Esophagus squamous epithelium (tissue), 5 donors: ENCODE measurements around the gene EHD4. TPM values are rescaled to one million over a fixed set of nuclear protein-coding genes. Genes with fewer than 3 reads are reported as not detected.

ENCODE experiments used
- DNase-seq: peaks from one replicate; lab custom pipeline; 2025; lab: John Stamatoyannopoulos, UW
- H3K27ac ChIP-seq, 4 donors: fragments of 200-600 bp; sonication (generic); one replicate each; pipeline ENCODE4 v1.5.1; 2016 to 2019; ENCODE audit warnings: mild to moderate bottlenecking in 1 of 4
- H3K27me3 ChIP-seq, 4 donors: fragments of 200-600 bp; sonication (generic); 1 replicate in 3 of 4; 2 replicates in 1 of 4; pipeline versions ENCODE4 v1.5.1 to v1.6.0; 2017 to 2021; ENCODE audit warnings: antibody characterized with exemption in 1 of 4
- H3K36me3 ChIP-seq, 3 donors: fragments of 200-600 bp; sonication (generic); one replicate each; pipeline ENCODE4 v1.5.1; 2016 to 2019
- H3K4me1 ChIP-seq, 3 donors: fragments of 200-600 bp; sonication (generic); one replicate each; pipeline ENCODE4 v1.5.1; 2017 to 2019
- H3K4me3 ChIP-seq, 4 donors: fragments of 200-600 bp; sonication (generic); 1 replicate in 3 of 4; 2 replicates in 1 of 4; pipeline ENCODE4 v1.5.1; 2016 to 2019; ENCODE audit warnings: mild to moderate bottlenecking in 2 of 4, moderate library complexity in 1 of 4
- H3K9me3 ChIP-seq, 3 donors: fragments of 200-600 bp; sonication (generic); one replicate each; pipeline ENCODE4 v1.5.1; 2016 to 2019
- POLR2A ChIP-seq, 4 donors: fragments of 450-650 bp; IDR thresholded peaks; one replicate each; pipeline ENCODE4 v1.6.1; 2017; ENCODE audit warnings: antibody characterized with exemption in 4 of 4, mild to moderate bottlenecking in 4 of 4, moderate library complexity in 3 of 4
- WGBS, 2 donors: methylation state at CpG; one replicate each; pipeline ENCODE4 v1.1.5; 2018; 5-methylcytosine and 5-hydroxymethylcytosine counted together
- intact Hi-C: fragments of 100-400 bp; cut with DNase I; formaldehyde crosslinking; loops from one replicate; pipeline ENCODE4 v1.15.0; 2022
- total RNA-seq, 4 donors: library from RNA; depleted of rRNA; stranded (reverse); fragments of >200 nt; gene quantifications; one replicate each; pipeline ENCODE4 v1.1.0, GENCODE V29; 2016
- TF ChIP-seq, protein P1 (sequence below), 6 experiments: fragments of 450-650 bp in 4 of 6; fragments of 200-600 bp in 2 of 6; sonication (generic) in 2 of 6; IDR thresholded peaks; one replicate each; pipeline ENCODE4 v1.5.1; 2016 to 2019; ENCODE audit warnings: antibody characterized with exemption in 6 of 6, mild to moderate bottlenecking in 4 of 6, moderate library complexity in 4 of 6
- donor health status: DM: yes; HTN: yes; CAD: no.

Gene EHD4
- total RNA-seq, 4 donors from 2014 or later: 25.4 to 45.3 (median 27.8) TPM

GRCh38 chr15:41895491-41895890 is 76.9 kb downstream of the EHD4 start:
- DNase-seq: no peak
- intact Hi-C loops: no loop called here
- Histone ChIP-seq H3K27me3 (no peaks in the 10 kb centered on the region), H3K4me3 (no peak overlapping the region), H3K4me1 (peaks cover 16 to 32% (median 24%) of the 10 kb centered on the region in 3 donors), H3K36me3 (peaks cover 2 to 30% (median 10%) of the 10 kb centered on the region in 3 donors), H3K27ac (peak overlapping the region in 3 of 4 donors; percentile 62 to 70 (median 70)), H3K9me3 (no peaks in the 10 kb centered on the region)
- no peak for TF ChIP-seq POLR2A (IDR thresholded peaks at IDR 0.05)
- TF ChIP-seq, protein P1, sequence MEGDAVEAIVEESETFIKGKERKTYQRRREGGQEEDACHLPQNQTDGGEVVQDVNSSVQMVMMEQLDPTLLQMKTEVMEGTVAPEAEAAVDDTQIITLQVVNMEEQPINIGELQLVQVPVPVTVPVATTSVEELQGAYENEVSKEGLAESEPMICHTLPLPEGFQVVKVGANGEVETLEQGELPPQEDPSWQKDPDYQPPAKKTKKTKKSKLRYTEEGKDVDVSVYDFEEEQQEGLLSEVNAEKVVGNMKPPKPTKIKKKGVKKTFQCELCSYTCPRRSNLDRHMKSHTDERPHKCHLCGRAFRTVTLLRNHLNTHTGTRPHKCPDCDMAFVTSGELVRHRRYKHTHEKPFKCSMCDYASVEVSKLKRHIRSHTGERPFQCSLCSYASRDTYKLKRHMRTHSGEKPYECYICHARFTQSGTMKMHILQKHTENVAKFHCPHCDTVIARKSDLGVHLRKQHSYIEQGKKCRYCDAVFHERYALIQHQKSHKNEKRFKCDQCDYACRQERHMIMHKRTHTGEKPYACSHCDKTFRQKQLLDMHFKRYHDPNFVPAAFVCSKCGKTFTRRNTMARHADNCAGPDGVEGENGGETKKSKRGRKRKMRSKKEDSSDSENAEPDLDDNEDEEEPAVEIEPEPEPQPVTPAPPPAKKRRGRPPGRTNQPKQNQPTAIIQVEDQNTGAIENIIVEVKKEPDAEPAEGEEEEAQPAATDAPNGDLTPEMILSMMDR (IDR thresholded peaks at IDR 0.05): no peak
- WGBS, 2 donors: 90 to 95% methylated on average over 8 to 10 of the region's 11 CpGs

DNA sequence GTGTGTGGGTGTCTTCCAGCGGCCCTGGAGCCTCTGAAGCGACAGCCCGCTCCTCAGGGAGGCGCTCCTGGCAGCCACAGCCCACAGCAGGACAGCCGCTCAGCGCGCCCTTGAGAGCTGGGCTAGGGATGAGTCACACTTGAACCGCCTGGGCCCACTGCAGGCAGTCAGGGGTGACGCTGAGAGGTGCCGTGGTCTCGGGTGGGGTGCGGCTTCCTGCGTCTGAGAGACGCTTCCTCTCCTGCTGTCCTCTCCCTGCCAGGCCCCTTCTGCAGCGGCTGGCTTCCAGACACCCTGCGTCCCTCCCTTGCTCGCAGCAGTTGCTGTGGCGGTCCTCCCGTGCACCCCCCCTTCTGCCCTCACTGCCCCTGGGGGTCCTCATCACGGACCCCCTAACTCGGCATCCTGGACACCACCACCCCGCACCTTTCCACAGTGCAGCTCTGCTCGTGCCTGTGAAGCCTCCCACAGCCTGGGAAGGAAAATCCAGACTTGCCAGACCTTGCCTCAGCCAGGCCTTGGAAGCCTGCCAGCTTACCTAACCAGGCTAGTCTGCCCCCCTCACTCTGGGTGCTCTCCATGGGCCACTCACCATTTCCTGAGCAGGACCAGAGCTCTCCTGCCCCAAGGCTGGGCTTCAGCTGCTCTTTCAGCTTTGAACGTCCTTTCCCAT is 77.4 kb downstream of the EHD4 start:
- Histone ChIP-seq H3K4me3 (peak overlapping the region in 2 of 4 donors; percentile 22 to 51), H3K27ac (peak overlapping the region; percentile 62 to 70 (median 68)), H3K27me3 (no peaks in the 10 kb centered on the region), H3K9me3 (no peaks in the 10 kb centered on the region), H3K4me1 (peaks cover 16 to 32% (median 24%) of the 10 kb centered on the region in 3 donors), H3K36me3 (peaks cover 0 to 24% (median 5%) of the 10 kb centered on the region in 3 donors)
- peak; percentile 11 for DNase-seq
- intact Hi-C loops: no loop called here
- WGBS, 2 donors: 15 to 49% methylated on average over 2 to 10 of the region's 24 CpGs
- TF ChIP-seq POLR2A (IDR thresholded peaks at IDR 0.05): no peak
- TF ChIP-seq, protein P1 (IDR thresholded peaks at IDR 0.05): no peak

GRCh38 chr15:41894251-41894790 is 78.0 kb downstream of the EHD4 start:
- Histone ChIP-seq H3K4me3 (peak overlapping the region in 2 of 4 donors; percentile 22 to 51), H3K9me3 (no peaks in the 10 kb centered on the region), H3K27ac (peak overlapping the region; percentile 62 to 70 (median 68)), H3K4me1 (peaks cover 16 to 32% (median 24%) of the 10 kb centered on the region in 3 donors), H3K36me3 (peaks cover 0 to 18% (median 4%) of the 10 kb centered on the region in 3 donors), H3K27me3 (no peaks in the 10 kb centered on the region)
- WGBS, 2 donors: no CpG with 5 or more reads among the region's 17 CpGs
- no peak for DNase-seq
- no peak for TF ChIP-seq POLR2A (IDR thresholded peaks at IDR 0.05)
- TF ChIP-seq, protein P1 (IDR thresholded peaks at IDR 0.05): no peak
- intact Hi-C loops: no loop called here

DNA sequence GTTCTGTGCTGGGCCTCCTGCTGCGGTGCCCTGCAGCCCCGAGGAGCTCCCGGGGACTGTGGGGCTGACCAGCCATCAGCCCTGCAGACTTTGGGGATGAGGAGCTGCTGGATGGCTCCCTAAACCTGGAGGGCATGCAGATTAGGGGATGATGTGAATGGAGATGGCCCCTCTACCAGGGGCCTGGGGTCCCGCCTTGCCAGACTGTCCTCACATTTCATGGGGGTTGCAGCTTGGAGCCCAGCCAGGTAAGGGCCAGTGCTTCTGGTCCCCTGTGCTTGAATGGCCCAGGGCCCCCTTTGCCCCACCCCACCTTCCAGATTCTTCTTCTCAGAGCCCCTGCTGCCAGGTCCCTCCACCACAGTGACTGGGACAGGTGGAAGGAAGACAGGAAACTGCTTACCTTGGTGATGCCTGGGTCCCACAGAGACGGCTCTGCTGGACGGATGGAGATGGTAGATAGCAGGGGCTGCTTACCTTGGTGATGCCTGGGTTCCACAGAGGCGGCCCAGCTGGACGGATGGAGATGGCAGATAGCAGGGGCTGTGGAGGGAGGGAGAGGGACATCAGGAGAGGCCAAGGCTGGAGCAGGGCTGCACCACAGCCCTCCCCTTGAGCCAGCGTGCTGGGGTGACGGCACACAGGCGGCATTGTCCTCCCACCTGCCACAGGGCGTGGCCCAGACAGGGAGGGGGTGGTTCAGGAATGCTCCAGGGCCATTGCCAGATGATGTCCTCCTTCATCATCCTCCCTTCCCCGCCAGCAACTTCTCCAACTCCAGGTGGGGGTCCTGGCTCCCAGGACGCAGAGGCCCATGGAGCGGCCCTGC is 78.7 kb downstream of the EHD4 start, which contains the start of gene SPTBN5:
Gene SPTBN5, minus strand, starts transcription at position 632 of the 829 bp plus-strand sequence. Its CDS starts 556 bp downstream, at position 76.
- Histone ChIP-seq H3K27me3 (no peaks in the 10 kb centered on the region), H3K27ac (peak within 1 kb of the TSS; percentile 62 to 70 (median 68)), H3K9me3 (no peaks in the 10 kb centered on the region), H3K4me3 (peak within 1 kb of the TSS in 2 of 4 donors; percentile 22 to 51), H3K36me3 (peaks cover 0 to 11% (median 0%) of the 10 kb centered on the region in 3 donors), H3K4me1 (peaks cover 16 to 32% (median 24%) of the 10 kb centered on the region in 3 donors)
- 70% methylated on average over 4 of the region's 15 CpGs; no CpG with 5 or more reads in 1 of the 2 donors for WGBS, 2 donors
- intact Hi-C loops: no loop called here
- DNase-seq: no peak
- TF ChIP-seq POLR2A (IDR thresholded peaks at IDR 0.05): no peak
- TF ChIP-seq, protein P1 (IDR thresholded peaks at IDR 0.05): peak in 1 of 6 experiments; percentile 6
